ENCODE results near the gene TREML4. TPM values are rescaled to one million over a fixed set of nuclear protein-coding genes. Genes with fewer than 3 reads are reported as not detected.

Gene TREML4
- total RNA-seq, 1 donor from 2014 or later, result not detected

GRCh38 chr6:41262401-41262800 lies 34.3 kb downstream of the TREML4 start:
- Mint-ChIP-seq H3K4me3 (ENCODE audit: low read depth) (no peak overlapping the region), H3K9me3 (ENCODE audit: low read depth) (peaks cover 24% of the 10 kb centered on the region), H3K27me3 (peaks cover 7% of the 10 kb centered on the region), H3K4me1 (ENCODE audit: low read depth) (peaks cover 4% of the 10 kb centered on the region), H3K27ac (no peak overlapping the region), H3K36me3 (ENCODE audit: insufficient read depth) (no peaks in the 10 kb centered on the region)
- no peak for DNase-seq (ENCODE audit: low spot score, unreplicated experiment)
- no peak for TF ChIP-seq CTCF (IDR thresholded peaks at IDR 0.05; ENCODE audit: unreplicated experiment)

GRCh38 chr6:41263267-41263666 lies 35.1 kb downstream of the TREML4 start:
- Mint-ChIP-seq H3K4me3 (ENCODE audit: low read depth) (no peak overlapping the region), H3K4me1 (ENCODE audit: low read depth) (no peaks in the 10 kb centered on the region), H3K9me3 (ENCODE audit: low read depth) (peaks cover 24% of the 10 kb centered on the region), H3K27me3 (peaks cover 7% of the 10 kb centered on the region), H3K36me3 (ENCODE audit: insufficient read depth) (no peaks in the 10 kb centered on the region), H3K27ac (no peak overlapping the region)
- no peak for TF ChIP-seq CTCF (IDR thresholded peaks at IDR 0.05; ENCODE audit: unreplicated experiment)
- DNase-seq (ENCODE audit: low spot score, unreplicated experiment), result no peak

- Mint-ChIP-seq H3K27me3 (peaks cover 12% of the 10 kb centered on the region), H3K36me3 (ENCODE audit: insufficient read depth) (no peaks in the 10 kb centered on the region), H3K4me3 (ENCODE audit: low read depth) (no peak overlapping the region), H3K27ac (no peak overlapping the region), H3K4me1 (ENCODE audit: low read depth) (no peaks in the 10 kb centered on the region), H3K9me3 (ENCODE audit: low read depth) (peaks cover 17% of the 10 kb centered on the region)
- DNase-seq (ENCODE audit: low spot score, unreplicated experiment), result no peak
- no peak for TF ChIP-seq CTCF (IDR thresholded peaks at IDR 0.05; ENCODE audit: unreplicated experiment)
Measured at GRCh38 chr6:41266541-41266940, 38.4 kb downstream of the TREML4 start.

- DNase-seq (ENCODE audit: low spot score, unreplicated experiment), result no peak
- H3K4me1 Mint-ChIP-seq (ENCODE audit: low read depth), result no peaks in the 10 kb centered on the region
- no peak for TF ChIP-seq CTCF (IDR thresholded peaks at IDR 0.05; ENCODE audit: unreplicated experiment)
- H3K9me3 Mint-ChIP-seq (ENCODE audit: low read depth), result peaks cover 4% of the 10 kb centered on the region
- peaks cover 19% of the 10 kb centered on the region for H3K27me3 Mint-ChIP-seq
- H3K36me3 Mint-ChIP-seq (ENCODE audit: insufficient read depth), result no peaks in the 10 kb centered on the region
- H3K4me3 Mint-ChIP-seq (ENCODE audit: low read depth), result no peak overlapping the region
- no peak overlapping the region for H3K27ac Mint-ChIP-seq
Measured at GRCh38 chr6:41268478-41268877, 40.3 kb downstream of the TREML4 start.

GRCh38 chr6:41269166-41269565 lies 41.0 kb downstream of the TREML4 start:
- DNase-seq (ENCODE audit: low spot score, unreplicated experiment), result no peak
- no peaks in the 10 kb centered on the region for H3K4me1 Mint-ChIP-seq (ENCODE audit: low read depth)
- no peak overlapping the region for H3K4me3 Mint-ChIP-seq (ENCODE audit: low read depth)
- TF ChIP-seq CTCF (IDR thresholded peaks at IDR 0.05; ENCODE audit: unreplicated experiment), result no peak
- no peaks in the 10 kb centered on the region for H3K9me3 Mint-ChIP-seq (ENCODE audit: low read depth)
- no peaks in the 10 kb centered on the region for H3K36me3 Mint-ChIP-seq (ENCODE audit: insufficient read depth)
- H3K27ac Mint-ChIP-seq, result no peak overlapping the region
- peaks cover 21% of the 10 kb centered on the region for H3K27me3 Mint-ChIP-seq

Measured in progenitor cell of endocrine pancreas (in vitro differentiated cells).